SK-N-SH treated with all-trans-retinoic acid at 6 μM for 48 hours (cell line): ENCODE results near the gene CDC20.

Experiments used
- ATAC-seq: fragments of 200-7000 bp; cut with Tn5 transposase; 3 replicates; pipeline ENCODE4 v1.9.1; 2020; ENCODE audit warnings: mild to moderate bottlenecking, moderate library complexity
- ARNTL ChIP-seq: fragments of 450-650 bp; formaldehyde crosslinking; IDR thresholded peaks from 2 replicates; pipeline ENCODE4 v1.5.0; 2020; ENCODE audit warnings: low read depth, mild to moderate bottlenecking, moderate library complexity, borderline replicate concordance
- BACH2 ChIP-seq: fragments of 250-450 bp; sonication (Bioruptor Pico); IDR thresholded peaks from 2 replicates; pipeline ENCODE4 v1.9.0; 2021; ENCODE audit warnings: mild to moderate bottlenecking, borderline replicate concordance
- CSDC2 ChIP-seq: fragments of 250-450 bp; sonication (Bioruptor Pico); IDR thresholded peaks from 2 replicates; pipeline ENCODE4 v1.5.0; 2020; ENCODE audit warnings: mild to moderate bottlenecking, moderate library complexity
- CSRNP3 ChIP-seq: fragments of 250-450 bp; sonication (Bioruptor Pico); IDR thresholded peaks from 2 replicates; pipeline ENCODE4 v1.5.1; 2021; ENCODE audit warnings: mild to moderate bottlenecking, moderate library complexity
- ESRRG ChIP-seq: fragments of 250-450 bp; sonication (Bioruptor Pico); IDR thresholded peaks from 2 replicates; pipeline ENCODE4 v1.6.1; 2021; ENCODE audit warnings: mild to moderate bottlenecking
- GLIS3 ChIP-seq: fragments of 250-450 bp; sonication (Bioruptor Pico); IDR thresholded peaks from 2 replicates; pipeline ENCODE4 v1.5.0; 2020; ENCODE audit warnings: mild to moderate bottlenecking, moderate library complexity
- ISL1 ChIP-seq: fragments of 250-450 bp; sonication (Bioruptor Pico); IDR thresholded peaks from 2 replicates; pipeline ENCODE4 v2.1.2; 2022; ENCODE audit warnings: mild to moderate bottlenecking, moderate library complexity
- OSR1 ChIP-seq: fragments of 250-450 bp; sonication (Bioruptor Pico); IDR thresholded peaks from 2 replicates; pipeline ENCODE4 v1.8.0; 2022; ENCODE audit warnings: moderate library complexity, mild to moderate bottlenecking, inconsistent platforms
- POU6F1 ChIP-seq: fragments of 250-450 bp; sonication (Bioruptor Pico); IDR thresholded peaks from 2 replicates; pipeline ENCODE4 v1.8.0; 2021; ENCODE audit warnings: low read depth, mild to moderate bottlenecking, moderate library complexity, borderline replicate concordance
- RARB ChIP-seq: fragments of 250-450 bp; sonication (Bioruptor Pico); IDR thresholded peaks from 2 replicates; pipeline ENCODE4 v1.8.0; 2021; ENCODE audit warnings: mild to moderate bottlenecking, moderate library complexity
- SNAI2 ChIP-seq: fragments of 250-450 bp; sonication (Bioruptor Pico); IDR thresholded peaks from 2 replicates; pipeline ENCODE4 v1.5.0; 2020; ENCODE audit warnings: mild to moderate bottlenecking, moderate library complexity
- TCF4 ChIP-seq: fragments of 250-450 bp; sonication (Bioruptor Pico); IDR thresholded peaks from 2 replicates; pipeline ENCODE4 v1.8.0; 2021; ENCODE audit warnings: mild to moderate bottlenecking, moderate library complexity, borderline replicate concordance
- TOX ChIP-seq: fragments of 250-450 bp; sonication (Bioruptor Pico); IDR thresholded peaks from 2 replicates; pipeline ENCODE4 v1.8.0; 2021; ENCODE audit warnings: mild to moderate bottlenecking, moderate library complexity, borderline replicate concordance
- ZC3H10 ChIP-seq: fragments of 250-450 bp; sonication (Bioruptor Pico); IDR thresholded peaks from 2 replicates; pipeline ENCODE4 v1.5.1; 2021; ENCODE audit warnings: mild to moderate bottlenecking, moderate library complexity
- ZFP3 ChIP-seq: fragments of 250-450 bp; sonication (Bioruptor Pico); IDR thresholded peaks from 2 replicates; pipeline ENCODE4 v1.5.0; 2020; ENCODE audit warnings: mild to moderate bottlenecking, moderate library complexity
- ZFP30 ChIP-seq: fragments of 450-650 bp; formaldehyde crosslinking; IDR thresholded peaks from 2 replicates; pipeline ENCODE4 v1.5.0; 2022; ENCODE audit warnings: mild to moderate bottlenecking, moderate library complexity
- ZNF565 ChIP-seq: fragments of 450-650 bp; formaldehyde crosslinking; conservative IDR thresholded peaks from 2 replicates; pipeline ENCODE4 v1.5.0; 2020; ENCODE audit warnings: low read depth, mild to moderate bottlenecking, moderate library complexity
- ZNF70 ChIP-seq: fragments of 450-650 bp; formaldehyde crosslinking; IDR thresholded peaks from 2 replicates; pipeline ENCODE4 v1.5.0; 2020; ENCODE audit warnings: mild to moderate bottlenecking, moderate library complexity
- ZNF8 ChIP-seq: fragments of 450-650 bp; formaldehyde crosslinking; IDR thresholded peaks from 2 replicates; pipeline ENCODE4 v1.5.0; 2020; ENCODE audit warnings: mild to moderate bottlenecking, moderate library complexity
- TF ChIP-seq, protein P1 (sequence below): fragments of 250-450 bp; sonication (Bioruptor Pico); IDR thresholded peaks from 2 replicates; pipeline ENCODE4 v1.5.0; 2020; ENCODE audit warnings: mild to moderate bottlenecking, moderate library complexity
- TF ChIP-seq, protein P2 (sequence below): fragments of 250-450 bp; sonication (Bioruptor Pico); IDR thresholded peaks from 2 replicates; pipeline ENCODE4 v1.8.0; 2020; ENCODE audit warnings: mild to moderate bottlenecking, moderate library complexity, borderline replicate concordance

CDC20 gene

GRCh38 chr1:43351421-43352350 is 7.1 kb upstream of the CDC20 start:
- no peak for ATAC-seq
- TF ChIP-seq ZNF70 (CRISPR knock-in tag) (no peak), ARNTL (CRISPR knock-in tag) (no peak), CSDC2 (CRISPR knock-in tag) (no peak), CSRNP3 (CRISPR knock-in tag) (no peak), ZFP30 (CRISPR knock-in tag) (no peak)

DNA sequence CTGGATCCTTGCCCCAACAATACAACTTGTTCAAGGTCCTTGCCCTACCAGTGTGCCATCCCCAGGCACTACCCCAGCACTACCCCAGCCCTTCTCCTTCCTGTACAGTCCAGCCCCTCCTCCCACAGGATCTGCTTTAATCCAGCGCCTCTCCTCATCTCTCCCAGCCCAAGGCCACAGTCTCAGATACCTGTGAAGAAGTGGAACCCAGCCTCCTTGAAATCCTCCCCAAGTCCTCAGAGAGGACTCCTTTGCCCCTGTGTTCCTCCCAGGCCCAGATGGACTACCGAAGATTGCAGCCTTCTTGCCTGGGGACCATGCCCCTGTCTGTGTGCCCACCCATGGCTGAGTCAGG is 6.5 kb upstream of the CDC20 start:
- ATAC-seq, result no peak
- TF ChIP-seq CSDC2 (CRISPR knock-in tag), result no peak
- TF ChIP-seq CSRNP3 (CRISPR knock-in tag), result no peak
- no peak for TF ChIP-seq TOX (CRISPR knock-in tag)
- no peak for TF ChIP-seq POU6F1 (CRISPR knock-in tag)
- TF ChIP-seq ZNF565 (CRISPR knock-in tag), result no peak
- TF ChIP-seq TCF4 (CRISPR knock-in tag), result no peak
- no peak for TF ChIP-seq ZNF8
- TF ChIP-seq OSR1, result no peak
- no peak for TF ChIP-seq ISL1 (CRISPR knock-in tag)
- no peak for TF ChIP-seq ESRRG (CRISPR knock-in tag)
- TF ChIP-seq BACH2 (CRISPR knock-in tag), result no peak
- TF ChIP-seq, protein P1, sequence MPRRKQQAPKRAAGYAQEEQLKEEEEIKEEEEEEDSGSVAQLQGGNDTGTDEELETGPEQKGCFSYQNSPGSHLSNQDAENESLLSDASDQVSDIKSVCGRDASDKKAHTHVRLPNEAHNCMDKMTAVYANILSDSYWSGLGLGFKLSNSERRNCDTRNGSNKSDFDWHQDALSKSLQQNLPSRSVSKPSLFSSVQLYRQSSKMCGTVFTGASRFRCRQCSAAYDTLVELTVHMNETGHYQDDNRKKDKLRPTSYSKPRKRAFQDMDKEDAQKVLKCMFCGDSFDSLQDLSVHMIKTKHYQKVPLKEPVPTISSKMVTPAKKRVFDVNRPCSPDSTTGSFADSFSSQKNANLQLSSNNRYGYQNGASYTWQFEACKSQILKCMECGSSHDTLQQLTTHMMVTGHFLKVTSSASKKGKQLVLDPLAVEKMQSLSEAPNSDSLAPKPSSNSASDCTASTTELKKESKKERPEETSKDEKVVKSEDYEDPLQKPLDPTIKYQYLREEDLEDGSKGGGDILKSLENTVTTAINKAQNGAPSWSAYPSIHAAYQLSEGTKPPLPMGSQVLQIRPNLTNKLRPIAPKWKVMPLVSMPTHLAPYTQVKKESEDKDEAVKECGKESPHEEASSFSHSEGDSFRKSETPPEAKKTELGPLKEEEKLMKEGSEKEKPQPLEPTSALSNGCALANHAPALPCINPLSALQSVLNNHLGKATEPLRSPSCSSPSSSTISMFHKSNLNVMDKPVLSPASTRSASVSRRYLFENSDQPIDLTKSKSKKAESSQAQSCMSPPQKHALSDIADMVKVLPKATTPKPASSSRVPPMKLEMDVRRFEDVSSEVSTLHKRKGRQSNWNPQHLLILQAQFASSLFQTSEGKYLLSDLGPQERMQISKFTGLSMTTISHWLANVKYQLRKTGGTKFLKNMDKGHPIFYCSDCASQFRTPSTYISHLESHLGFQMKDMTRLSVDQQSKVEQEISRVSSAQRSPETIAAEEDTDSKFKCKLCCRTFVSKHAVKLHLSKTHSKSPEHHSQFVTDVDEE (CRISPR knock-in tag), result no peak
- no peak for TF ChIP-seq GLIS3 (CRISPR knock-in tag)
- TF ChIP-seq ZC3H10, result no peak
- TF ChIP-seq, protein P2, sequence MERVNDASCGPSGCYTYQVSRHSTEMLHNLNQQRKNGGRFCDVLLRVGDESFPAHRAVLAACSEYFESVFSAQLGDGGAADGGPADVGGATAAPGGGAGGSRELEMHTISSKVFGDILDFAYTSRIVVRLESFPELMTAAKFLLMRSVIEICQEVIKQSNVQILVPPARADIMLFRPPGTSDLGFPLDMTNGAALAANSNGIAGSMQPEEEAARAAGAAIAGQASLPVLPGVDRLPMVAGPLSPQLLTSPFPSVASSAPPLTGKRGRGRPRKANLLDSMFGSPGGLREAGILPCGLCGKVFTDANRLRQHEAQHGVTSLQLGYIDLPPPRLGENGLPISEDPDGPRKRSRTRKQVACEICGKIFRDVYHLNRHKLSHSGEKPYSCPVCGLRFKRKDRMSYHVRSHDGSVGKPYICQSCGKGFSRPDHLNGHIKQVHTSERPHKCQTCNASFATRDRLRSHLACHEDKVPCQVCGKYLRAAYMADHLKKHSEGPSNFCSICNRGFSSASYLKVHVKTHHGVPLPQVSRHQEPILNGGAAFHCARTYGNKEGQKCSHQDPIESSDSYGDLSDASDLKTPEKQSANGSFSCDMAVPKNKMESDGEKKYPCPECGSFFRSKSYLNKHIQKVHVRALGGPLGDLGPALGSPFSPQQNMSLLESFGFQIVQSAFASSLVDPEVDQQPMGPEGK (CRISPR knock-in tag), result no peak

GRCh38 chr1:43352881-43353280 is 5.9 kb upstream of the CDC20 start:
- ATAC-seq, result no peak
- no peak for TF ChIP-seq BACH2 (CRISPR knock-in tag)
- TF ChIP-seq, protein P2 (CRISPR knock-in tag), result no peak
- no peak for TF ChIP-seq ZFP30 (CRISPR knock-in tag)
- no peak for TF ChIP-seq SNAI2 (CRISPR knock-in tag)
- TF ChIP-seq RARB (CRISPR knock-in tag), result no peak
- no peak for TF ChIP-seq ZFP3 (CRISPR knock-in tag)
- TF ChIP-seq TOX (CRISPR knock-in tag), result no peak
- TF ChIP-seq, protein P1 (CRISPR knock-in tag), result no peak
- no peak for TF ChIP-seq CSRNP3 (CRISPR knock-in tag)
- TF ChIP-seq CSDC2 (CRISPR knock-in tag), result no peak
